Peyer's patch (tissue), 4 donors: ENCODE data around the gene EPS8.

Source experiments
- POLR2A ChIP-seq, 2 donors: fragments of 450-650 bp; IDR thresholded peaks; one replicate each; pipeline ENCODE4 v1.5.1; 2017; ENCODE audit warnings: antibody characterized with exemption in 2 of 2, mild to moderate bottlenecking in 2 of 2, moderate library complexity in 2 of 2
- TF ChIP-seq, protein P1 (sequence below), 6 experiments: fragments of 450-650 bp in 4 of 6; fragments of 200-600 bp in 2 of 6; sonication (generic) in 1 of 6; IDR thresholded peaks; one replicate each; pipeline ENCODE4 v1.5.1; 2017 to 2019; ENCODE audit warnings: antibody characterized with exemption in 6 of 6, mild to moderate bottlenecking in 3 of 6, moderate library complexity in 1 of 6

GRCh38 chr12:15677228-15677627 lies 112.0 kb downstream of the EPS8 start:
- TF ChIP-seq POLR2A (IDR thresholded peaks at IDR 0.05), result no peak
- TF ChIP-seq, protein P1, sequence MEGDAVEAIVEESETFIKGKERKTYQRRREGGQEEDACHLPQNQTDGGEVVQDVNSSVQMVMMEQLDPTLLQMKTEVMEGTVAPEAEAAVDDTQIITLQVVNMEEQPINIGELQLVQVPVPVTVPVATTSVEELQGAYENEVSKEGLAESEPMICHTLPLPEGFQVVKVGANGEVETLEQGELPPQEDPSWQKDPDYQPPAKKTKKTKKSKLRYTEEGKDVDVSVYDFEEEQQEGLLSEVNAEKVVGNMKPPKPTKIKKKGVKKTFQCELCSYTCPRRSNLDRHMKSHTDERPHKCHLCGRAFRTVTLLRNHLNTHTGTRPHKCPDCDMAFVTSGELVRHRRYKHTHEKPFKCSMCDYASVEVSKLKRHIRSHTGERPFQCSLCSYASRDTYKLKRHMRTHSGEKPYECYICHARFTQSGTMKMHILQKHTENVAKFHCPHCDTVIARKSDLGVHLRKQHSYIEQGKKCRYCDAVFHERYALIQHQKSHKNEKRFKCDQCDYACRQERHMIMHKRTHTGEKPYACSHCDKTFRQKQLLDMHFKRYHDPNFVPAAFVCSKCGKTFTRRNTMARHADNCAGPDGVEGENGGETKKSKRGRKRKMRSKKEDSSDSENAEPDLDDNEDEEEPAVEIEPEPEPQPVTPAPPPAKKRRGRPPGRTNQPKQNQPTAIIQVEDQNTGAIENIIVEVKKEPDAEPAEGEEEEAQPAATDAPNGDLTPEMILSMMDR (IDR thresholded peaks at IDR 0.05), result no peak
